Fibroblast of skin of abdomen (primary cell): ENCODE data around the gene CD244.
"Not testable (repeated sequence)": the region's sequence is repeated elsewhere in the genome, so short reads cannot be mapped to it uniquely, and the experiment has no call there.

Source experiments
- DNase-seq: peaks from one replicate; pipeline ENCODE4 v3.0.0-alpha.2; 2013

The CD244 gene

DNA sequence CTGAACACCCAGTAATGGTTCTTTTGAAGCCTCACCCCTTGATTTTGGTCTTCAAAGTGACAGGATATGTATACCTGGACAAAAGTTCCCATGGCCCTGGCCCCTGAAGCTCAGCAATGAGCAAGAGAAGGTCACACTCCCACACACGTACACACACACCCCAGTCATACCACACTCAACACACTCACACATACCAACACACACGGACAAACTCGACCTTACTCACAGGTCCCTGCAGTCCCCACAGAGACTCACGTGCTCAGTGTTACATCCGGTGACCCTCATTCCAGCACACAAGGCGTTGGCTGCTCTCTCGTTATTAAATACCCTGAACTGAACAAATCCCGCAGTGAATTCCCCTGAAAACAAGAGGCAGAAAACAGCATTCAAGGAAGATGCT lies 16.4 kb upstream of the CD244 start:
- no peak for DNase-seq

DNA sequence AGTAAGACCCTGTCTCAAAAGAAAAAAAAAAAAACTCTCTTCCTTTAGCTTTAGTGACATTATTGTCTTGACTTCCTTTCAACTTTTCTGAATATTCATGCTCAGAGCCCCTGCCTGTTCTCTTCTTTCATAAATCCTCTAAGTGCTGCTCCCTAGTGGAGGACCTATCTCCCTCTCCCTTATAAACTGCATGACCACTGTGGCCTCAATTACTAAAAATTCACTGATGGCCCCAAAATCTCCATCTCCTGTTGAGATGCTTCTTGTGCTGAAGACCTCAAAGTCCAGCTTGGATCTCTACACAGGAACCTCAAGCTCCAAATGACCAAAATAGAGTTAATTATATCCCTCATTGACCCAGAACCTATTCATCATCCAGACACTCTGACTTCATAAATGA lies 14.5 kb upstream of the CD244 start:
- no peak for DNase-seq

DNA sequence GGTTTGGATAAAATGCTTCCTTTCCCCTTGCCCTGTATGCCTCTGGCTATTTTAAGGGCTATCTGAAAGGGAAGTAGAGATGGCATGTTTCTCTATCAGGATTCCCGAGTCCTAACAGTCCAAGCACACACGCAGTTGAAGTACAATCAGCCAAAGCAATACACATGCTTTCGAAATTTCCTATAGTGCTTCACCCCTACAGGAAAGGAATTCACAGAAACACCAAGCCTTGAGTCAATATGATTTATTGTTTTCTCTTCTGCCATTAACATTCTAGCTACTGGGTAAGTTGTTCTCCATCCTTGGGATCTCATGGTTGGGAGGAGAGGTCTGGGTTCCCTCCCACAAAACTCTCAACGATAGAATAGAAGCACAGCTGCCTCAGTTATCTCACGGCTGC lies 13.6 kb upstream of the CD244 start:
- DNase-seq, result no peak

DNA sequence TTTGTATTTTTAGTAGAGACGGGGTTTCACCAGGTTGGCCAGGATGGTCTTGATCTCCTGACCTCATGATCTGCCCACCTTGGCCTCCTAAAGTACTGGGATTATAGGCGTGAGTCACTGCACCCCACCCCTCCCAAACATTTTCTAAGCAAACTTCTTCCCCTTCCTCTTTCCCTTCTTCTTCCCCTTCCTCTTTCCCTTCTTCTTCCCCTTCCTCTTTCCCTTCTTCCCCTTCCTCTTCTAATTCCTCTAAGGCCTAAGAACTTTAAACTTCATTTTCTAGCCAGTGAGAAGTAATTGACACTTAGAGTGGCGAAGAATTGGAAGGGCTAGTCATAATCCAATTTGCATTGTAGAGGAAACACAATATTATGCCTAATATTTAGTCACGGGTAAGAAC lies 12.9 kb upstream of the CD244 start:
- DNase-seq, result not testable (repeated sequence)

DNA sequence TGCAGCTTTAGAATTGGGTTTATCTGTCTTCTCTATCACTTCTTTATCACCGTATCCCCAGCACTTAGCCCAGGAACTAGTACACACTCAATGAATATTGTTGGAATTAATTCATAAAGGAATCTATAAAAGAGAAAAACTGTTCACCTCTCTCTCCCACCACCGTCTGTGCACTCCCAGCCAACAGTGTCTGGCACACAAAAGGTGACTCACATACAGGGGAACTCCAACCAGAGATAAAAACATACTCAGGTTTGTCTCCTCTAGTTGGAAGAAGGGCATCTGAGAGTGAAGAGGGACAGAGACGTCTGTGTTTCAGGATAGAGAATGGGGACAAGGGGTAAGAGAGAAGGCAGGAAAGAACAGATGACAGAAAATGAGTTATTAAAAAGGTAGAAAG lies 12.2 kb upstream of the CD244 start:
- no peak for DNase-seq

DNA sequence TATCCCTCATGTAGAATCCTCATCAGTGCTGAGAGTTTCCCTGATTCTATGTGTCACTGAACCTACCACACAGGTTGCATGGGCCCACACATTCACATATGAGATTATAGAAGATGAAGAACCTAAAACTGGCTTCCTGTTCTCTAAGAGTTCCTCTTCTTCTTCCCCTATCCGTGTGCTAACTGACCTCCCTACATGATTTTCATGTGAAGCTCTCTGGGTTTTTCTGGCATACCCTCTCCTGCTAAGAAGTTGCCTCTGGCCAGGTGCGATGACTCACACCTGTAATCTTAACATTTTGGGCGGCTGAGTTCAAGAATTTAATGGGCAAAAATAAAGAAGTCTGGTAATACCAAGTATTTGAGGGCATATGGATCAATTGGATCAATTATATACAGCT lies 5.5 kb upstream of the CD244 start:
- no peak for DNase-seq

DNA sequence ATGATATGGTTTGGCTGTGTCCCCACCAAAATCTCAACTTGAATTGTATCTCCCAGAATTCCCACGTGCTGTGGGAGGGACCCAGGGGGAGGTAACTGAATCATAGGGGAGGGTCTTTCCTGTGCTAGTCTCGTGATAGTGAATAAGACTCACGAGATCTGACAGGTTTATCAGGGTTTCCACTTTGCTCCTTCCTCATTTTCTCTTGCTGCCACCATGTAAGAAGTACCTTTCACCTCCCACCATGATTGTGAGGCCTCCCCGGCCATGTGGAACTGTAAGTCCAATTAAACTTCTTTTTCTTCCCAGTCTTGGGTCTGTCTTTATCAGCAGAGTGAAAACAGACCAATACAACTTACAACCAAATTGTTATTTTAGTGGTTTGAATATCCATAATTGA lies 5.0 kb upstream of the CD244 start:
- not testable (repeated sequence) for DNase-seq

DNA sequence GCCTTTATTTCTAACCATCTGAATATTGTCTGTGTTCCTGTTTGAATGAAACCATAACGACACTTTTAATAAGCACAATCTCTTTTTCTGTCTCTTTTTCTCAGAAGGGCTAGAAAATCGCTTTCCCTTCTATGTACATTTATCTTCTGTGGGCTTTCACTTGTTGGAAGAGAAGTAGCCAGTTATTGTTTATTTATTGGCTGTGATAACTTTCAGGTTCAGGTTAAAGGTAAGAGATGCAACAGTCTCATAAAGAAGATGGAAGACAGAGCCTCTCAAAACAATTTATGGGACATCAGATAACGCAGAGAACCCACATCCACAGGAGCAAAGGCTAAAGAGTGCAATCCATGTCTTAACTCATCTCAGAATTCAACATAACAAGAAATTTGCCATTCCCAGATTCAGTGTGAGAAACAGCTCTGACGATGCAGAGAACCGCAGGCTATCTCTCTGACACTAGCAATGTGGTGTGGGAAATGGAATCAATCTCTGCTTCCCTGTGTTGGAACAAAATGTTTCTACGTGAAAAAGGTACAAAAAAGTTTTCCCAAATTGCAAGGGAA lies 4.1 kb upstream of the CD244 start:
- no peak for DNase-seq

DNA sequence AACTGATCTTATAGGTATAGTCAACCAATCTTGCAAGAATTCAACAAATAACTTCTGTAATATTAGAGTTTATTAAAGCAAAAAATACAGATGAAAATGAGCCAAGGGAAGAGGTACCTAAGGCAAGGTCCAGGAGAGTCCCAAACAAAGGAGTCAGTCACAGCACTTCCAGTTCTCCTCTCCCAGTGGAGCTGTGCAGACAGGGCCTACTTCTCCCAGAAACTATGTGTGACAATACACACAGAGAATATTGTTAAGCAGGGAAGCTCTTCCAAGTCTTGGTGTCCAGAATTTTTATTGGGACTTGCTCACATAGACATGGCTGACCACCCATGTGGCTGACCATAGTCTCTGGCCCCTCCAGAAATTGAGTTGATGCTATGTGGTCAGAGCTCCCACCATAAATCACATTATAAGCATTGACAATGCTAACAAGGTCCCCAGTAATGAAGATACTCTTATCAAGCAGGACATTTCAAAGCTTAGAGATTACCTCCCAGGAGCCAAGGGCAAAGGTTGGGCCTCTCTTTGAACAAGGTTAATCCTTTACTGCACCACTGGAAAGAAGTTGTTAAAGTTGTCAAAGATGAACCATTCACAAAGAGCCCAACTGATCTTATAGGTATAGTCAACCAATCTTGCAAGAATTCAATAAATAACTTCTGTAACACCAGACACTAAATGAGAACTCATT lies 3.5 kb upstream of the CD244 start:
- DNase-seq, result no peak

DNA sequence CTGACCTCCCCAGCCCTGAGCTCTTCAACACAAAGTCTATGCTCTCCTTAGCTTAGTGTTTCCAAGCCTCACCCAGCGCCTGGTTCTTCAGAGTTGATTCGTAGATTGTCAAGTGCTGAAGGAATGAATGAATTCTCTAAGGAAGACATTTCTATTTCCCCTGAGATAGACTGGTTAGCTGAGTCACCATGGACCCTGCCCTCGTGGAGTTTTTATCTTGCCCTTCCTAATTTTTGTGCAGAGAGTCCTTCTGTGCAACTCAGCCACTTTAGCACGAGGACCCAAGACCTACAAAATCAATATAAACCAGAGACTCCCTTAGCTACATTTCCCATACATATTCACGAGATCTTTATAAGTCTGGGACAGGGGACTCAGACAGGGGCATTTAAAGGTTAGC lies 2.6 kb upstream of the CD244 start:
- DNase-seq, result no peak

DNA sequence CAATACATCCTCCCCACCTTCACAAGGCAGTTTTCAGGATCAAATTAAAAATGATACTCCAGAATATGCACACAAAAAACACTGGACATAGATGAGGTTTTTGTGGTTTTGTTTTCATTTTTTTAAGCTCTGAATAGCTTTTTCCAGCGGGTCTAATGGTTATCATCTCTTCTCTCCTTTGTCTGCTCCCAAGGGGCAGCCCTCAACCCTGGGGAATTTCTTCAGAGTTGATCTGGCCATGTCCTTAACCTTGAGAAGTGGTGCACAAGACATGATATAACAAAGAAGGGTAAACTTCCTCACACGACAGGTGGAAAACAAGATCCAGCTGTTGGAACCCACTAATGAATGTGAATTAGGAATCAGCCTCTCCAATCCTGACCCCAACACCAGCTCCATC lies 1.5 kb upstream of the CD244 start:
- DNase-seq, result no peak

DNA sequence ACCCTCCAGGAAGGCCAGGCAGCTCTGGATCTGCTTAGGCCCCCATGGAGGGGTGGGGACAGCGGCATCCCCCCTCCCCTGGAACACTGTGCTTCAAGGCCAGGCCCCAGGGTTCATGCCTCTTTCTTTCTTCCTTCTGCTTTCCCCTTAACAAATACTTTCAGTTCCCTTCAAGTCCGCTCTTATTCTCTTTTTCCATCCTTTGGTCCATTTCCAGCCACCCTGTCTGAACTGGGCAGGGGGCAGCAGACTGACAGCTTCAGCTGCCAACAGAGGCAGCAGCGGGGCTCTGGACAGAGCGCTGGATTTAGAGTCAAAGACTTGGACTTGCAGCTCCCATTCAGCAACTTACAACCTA lies 1.1 kb upstream of the CD244 start:
- no peak for DNase-seq

DNA sequence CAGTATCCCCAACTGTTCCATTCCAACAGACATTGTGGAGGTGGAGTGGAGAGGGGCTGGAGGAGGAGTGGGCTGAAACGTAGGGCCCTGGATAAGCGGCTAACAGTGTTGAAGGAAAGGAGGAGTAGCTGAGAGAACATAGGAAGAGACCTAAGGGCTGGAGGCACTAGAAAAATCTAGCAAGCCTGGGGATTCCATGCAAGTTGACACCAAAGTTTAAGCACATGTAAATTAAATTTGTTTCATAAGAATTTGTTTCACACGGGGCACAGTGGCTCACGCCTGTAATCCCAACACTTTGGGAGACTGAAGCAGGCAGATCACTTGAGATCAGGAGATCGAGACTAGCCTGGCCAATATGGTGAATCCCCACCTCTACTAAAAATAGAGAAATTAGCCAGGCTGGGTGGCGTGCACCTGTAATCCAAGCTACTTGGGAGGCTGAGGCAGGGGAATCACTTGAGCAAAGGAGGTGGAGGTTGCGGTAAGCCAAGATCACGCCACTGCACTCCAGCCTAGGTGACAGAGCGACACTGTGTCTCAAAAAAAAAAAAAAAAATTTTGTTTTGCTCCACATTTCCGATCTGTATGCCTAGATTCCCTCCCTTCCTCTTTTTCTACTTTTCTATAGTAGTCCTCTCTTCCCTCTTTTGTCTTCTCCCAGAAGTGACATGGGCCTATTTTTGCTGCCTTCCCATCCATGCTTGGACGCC lies 530 bp upstream of the CD244 start:
- DNase-seq, result no peak

DNA sequence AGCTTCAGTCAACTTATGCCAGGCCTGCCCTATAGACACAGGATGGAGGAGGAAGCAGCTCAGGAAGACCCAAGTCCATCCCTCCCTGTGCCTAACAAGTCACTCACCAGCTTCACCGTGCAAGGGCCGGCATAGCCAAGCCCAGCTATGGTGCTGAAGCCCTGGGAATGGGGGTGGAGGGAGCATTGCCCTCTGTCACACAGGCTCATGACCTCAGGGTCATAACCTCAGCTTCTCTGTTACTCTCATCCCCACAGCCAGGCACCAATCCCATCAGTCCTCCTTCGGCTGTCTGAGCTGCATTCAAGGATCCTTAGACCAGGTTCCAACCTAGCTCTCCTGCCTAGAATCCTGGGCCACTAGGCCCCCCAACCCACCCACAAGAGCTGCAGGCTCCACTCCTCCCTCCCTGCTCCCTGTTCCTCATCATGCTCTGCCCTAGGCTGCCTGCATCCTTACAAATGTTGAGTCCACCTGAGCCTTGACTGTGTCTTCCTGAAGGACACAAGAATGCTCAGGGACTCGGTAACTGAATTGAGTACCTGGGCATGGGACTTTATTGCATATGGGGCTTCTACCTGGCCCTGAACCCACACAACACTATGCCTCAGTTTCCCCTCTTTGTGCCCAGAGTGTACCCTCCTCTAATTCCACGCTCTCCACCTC lies 1.7 kb downstream of the CD244 start:
- no peak for DNase-seq

DNA sequence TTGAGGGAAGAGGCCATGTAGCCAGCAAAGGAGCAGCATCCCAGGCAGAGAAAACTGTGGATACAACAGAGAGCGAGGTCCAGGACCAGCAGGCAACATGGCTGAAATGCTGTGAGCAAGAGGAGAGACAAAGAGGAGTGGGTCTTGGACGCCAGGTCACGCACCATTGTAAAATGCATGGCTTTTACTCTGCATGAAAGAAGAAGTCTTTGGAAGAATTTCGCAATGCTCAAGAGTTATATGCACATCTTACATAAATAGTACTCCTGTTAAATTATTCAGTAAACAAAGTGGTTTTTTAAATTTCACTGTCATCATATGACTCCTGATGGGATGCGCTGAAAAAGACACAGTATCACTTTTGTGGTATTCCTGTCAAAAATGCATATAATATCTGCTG lies 3.5 kb downstream of the CD244 start:
- no peak for DNase-seq

DNA sequence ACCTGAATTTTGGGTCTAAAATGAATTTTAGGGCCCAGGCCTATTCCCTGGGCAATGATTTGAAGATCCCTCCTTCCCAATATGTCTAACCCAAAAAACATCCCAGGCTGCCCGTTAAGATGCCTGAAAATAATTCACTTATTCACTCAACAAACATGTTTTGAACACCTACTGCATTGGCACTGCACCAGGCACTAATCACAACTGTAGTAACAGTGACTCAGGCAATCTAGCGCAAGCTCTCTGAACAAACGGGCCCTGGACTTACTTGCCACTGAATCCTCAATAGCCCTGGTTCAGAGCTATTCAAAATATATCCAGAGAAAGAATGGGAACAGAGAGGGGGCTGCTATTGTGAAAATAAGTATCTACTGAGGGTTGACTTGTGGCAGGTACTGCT lies 4.2 kb downstream of the CD244 start:
- no peak for DNase-seq

DNA sequence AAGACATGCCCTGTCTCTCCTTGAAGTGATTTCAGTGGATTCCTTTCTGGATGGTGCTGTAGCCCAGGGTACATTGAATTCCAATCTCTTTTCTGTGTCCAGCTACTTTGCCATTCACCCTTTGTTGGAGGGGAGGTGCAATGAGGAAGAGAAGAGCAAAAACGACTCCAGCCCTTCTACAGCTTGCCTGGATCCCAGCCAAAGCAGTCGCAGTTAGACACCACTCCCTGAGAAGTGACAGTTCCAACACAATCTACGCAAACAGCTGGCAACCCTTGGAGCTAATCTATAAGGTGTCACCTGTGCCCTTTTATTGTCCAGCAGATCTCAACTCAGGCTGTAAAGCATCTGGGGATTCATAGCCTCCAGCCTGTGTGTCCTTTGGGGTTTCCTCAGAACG lies 4.6 kb downstream of the CD244 start:
- DNase-seq, result no peak

DNA sequence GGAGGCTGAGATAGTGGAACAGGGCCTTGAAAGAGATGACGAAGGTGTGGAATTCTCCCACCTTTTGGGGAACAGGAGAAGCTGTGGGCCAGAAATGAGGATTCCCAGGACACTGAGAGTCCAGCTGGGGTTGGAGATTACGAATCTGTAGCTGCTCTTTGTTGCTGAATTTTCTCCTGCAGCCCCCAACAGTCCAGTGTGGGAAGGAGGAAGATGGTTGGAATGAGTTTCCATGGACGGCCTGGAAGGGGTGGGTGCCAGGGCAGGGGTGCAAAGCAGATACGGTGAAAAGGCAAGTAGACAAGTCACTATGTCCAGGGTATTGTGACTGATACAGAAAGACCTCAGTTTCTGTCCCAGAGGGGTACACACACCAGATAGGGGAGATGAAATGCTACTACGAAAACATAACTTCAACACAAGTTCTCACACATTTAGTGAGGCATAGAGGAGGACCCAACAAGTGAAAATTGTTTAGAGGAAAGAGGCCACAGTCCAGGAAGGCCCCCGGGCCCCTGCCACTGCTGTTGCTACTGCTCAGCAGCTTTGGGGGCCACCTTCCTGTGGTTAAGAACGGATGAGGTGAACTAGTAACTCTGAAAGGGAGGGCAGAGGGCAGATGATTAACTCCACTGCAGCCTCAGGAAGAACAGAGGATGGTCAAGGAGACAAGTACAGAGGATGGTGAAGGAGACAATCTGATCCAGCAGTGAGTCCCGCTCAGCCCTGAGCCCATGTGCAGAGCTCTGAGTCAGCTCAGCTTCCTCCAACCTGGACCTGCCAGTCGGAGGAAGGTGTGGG lies 7.3 kb downstream of the CD244 start:
- no peak for DNase-seq

DNA sequence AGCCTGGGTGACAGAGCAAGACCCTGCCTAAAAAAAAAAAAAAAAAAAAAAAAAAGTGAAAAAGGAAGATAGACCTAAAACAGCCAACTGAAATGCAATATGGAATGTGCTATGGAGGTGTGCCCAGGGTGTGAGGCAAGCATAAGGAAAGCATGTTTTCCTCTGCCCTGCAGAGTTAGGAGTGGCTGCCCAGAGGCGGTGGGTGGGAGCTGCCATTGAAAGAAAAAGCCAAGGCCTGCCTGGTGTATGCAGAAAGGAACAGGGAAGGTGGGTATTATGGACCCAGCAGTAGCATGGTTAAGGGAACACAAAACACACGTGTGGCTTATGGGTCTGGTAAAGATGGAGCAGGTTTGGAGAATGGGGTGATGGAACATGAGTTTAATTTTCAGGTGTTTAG lies 8.9 kb downstream of the CD244 start:
- no peak for DNase-seq

DNA sequence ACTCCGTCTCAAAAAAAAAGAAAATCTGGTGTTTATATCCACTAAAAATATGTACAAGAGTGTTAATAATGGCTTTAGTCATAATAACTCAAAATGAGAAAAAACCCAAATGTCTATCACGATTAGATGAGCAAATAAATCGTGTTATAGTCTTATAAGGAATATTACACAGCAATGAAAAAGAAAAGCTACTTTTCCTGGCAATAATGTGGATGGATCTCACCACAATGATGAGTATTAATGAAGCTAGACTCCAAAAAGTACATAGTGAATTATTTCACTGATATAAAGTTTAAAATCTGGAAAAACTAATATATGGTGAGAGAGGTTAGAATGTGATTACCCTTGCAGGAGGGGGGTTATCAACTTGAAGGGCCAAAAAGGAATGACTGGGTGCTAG lies 9.7 kb downstream of the CD244 start:
- no peak for DNase-seq

DNA sequence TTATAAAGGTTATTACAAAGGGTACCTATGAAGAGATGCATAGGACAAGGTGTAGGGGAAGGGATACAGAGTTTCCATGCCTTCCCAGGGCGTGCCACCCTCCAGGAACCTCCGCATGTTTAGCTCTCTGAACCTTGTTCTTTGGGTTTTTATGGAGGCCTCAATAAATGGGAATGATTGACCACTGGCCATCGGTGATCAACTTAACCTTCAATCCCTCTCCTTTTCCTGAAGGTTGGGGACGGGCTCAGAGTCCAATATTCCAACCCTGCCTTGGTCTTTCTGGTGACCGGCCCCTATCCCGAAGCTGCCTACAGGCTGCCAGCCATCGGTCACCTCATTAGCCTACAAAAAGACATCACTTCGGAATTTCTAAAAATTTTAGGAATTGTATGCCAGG lies 11.7 kb downstream of the CD244 start:
- DNase-seq, result no peak

DNA sequence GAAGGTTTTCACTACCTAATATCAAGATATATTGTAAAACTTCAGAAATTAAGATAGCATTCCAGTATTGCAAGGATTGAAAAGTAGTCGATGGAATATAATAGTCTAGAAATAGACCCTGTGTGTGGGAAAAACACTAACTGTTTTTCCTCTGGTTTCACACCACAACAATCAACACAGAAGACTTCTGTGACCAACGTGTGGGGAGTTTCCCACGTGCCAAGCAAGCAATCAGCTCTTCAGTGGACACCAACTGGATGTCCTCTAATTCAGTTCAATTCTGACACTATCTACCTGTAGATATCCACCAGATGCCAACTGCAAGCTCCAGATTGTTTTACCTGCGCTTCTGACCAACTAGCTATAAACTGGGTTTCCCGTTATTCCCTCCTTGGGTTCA lies 12.1 kb downstream of the CD244 start:
- DNase-seq, result no peak

DNA sequence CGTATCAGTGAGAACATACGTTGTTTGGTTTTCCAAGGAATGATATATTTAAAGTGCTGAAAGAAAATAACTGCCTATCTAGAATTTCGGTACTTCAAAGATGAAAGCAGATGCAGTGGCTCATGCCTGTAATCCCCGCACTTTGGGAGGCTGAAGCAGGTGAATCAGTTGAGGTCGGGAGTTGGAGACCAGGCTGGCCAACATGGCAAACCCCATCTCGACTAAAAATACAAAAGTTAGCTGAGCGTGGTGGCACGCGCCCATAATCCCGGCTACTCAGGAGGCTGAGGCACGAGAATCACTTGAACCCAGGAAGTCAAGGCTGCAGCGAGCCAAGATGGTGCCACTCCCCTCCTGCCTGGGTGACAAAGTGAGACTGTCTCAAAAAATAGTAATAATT lies 16.4 kb downstream of the CD244 start:
- no peak for DNase-seq
